NCI-H446 (cell line): Measurements from ENCODE around the gene NBR1.
"Not testable (repeated sequence)": the region's sequence is repeated elsewhere in the genome, so short reads cannot be mapped to it uniquely, and the experiment has no call there.

Experiments used
- DNase-seq, 2 experiments: peaks; one replicate each; lab custom pipeline; 2025; lab: John Stamatoyannopoulos, UW

The NBR1 gene

DNA sequence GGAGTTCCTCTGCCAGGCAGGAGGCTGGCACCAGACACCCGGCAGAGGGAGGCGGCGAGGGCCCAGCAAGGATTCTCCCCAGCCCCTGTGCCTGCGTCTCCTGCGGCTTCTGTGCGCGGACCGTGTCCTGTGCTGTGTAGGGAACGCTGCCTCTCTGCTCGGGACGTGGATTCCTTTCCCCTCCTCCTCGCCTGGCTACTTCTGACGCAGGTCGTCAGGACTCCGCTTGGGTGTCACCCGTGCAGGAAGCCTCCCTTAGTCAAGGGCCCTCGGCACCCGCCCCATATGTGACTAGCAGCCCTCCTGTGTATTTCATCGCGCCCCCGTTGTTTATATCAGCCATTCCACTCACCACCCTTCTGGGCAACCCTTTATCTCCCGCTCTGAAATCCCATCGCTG lies 75.4 kb downstream of the NBR1 start:
- not testable (repeated sequence) for DNase-seq
